Subcutaneous adipose tissue (tissue), 4 donors: Measurements from ENCODE around the gene ANKRD34A. TPM values are rescaled to one million over a fixed set of nuclear protein-coding genes. Genes with fewer than 3 reads are reported as not detected.

ENCODE experiments used
- total RNA-seq, 4 donors: library from RNA; depleted of rRNA; stranded (reverse); fragments of >200 nt; gene quantifications; one replicate each; pipeline ENCODE4 v1.1.0, GENCODE V29; 2016
- TF ChIP-seq, protein P1 (sequence below): fragments of 450-650 bp; IDR thresholded peaks from one replicate; pipeline ENCODE4 v1.5.1; 2016; ENCODE audit warnings: low read depth, mild to moderate bottlenecking, control low read depth, antibody characterized with exemption, moderate library complexity

ANKRD34A gene
- total RNA-seq, 4 donors from 2014 or later = 0.22 to 1.9 (median 0.34) TPM; not detected in 1

DNA sequence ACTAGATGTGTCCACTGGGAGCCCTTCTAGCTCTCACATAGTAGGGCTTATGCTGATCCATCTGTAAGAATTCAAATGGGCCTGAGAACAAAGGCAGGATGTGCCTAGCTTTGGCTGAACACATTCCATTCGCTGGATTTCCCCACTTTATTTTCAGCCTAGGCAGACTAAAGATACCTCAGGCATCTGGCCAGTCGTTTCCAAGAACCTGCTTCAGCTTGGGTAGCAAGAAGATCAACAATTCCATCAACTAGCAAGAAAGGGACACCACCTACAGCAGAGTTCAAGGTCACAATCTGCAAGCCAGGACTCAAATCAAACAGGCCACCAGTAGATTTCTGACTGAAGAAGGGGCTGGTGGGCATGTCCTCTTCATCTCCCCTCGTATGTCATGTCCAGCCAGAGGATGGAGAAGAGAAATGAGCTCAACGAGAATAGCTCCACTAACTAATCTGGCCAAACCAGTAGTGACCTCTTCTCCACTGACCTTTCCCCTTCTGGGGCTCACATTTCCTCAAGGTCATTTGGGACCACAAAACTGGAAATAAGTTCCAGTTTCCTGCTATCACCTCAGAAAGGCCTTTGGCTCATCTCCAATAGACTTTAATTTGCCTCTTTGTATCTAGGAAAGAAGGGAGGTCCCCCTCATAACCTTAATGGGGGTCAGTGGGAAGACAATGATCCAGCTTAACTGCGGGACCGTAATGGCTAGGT is 17.8 kb upstream of the ANKRD34A start:
- TF ChIP-seq, protein P1, sequence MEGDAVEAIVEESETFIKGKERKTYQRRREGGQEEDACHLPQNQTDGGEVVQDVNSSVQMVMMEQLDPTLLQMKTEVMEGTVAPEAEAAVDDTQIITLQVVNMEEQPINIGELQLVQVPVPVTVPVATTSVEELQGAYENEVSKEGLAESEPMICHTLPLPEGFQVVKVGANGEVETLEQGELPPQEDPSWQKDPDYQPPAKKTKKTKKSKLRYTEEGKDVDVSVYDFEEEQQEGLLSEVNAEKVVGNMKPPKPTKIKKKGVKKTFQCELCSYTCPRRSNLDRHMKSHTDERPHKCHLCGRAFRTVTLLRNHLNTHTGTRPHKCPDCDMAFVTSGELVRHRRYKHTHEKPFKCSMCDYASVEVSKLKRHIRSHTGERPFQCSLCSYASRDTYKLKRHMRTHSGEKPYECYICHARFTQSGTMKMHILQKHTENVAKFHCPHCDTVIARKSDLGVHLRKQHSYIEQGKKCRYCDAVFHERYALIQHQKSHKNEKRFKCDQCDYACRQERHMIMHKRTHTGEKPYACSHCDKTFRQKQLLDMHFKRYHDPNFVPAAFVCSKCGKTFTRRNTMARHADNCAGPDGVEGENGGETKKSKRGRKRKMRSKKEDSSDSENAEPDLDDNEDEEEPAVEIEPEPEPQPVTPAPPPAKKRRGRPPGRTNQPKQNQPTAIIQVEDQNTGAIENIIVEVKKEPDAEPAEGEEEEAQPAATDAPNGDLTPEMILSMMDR = no peak

DNA sequence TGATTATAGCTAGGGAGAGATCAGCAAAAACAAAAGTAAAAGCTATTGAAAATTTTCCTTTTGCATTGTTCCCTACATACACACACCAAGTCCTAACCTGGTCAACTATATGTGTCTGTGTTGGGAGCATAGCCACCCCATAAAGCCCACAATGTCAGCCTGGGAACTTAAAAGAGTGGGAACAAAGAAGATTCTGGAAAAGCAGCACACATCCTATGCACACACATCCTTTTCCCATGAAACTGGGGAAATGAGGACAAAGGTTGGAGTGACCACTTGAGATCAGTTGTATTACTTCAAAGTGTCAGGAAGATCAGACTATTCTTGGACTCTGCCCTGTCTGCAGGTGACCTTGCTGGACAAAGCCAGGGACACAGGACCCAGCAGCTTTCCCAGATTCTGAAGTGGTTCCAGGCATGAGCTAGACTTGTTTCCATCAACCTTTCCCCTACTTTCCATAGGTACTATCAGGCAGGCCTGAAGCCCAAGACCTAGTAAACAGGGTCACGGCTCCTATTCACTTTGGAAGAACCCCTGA is 16.2 kb upstream of the ANKRD34A start:
- TF ChIP-seq, protein P1 = no peak

DNA sequence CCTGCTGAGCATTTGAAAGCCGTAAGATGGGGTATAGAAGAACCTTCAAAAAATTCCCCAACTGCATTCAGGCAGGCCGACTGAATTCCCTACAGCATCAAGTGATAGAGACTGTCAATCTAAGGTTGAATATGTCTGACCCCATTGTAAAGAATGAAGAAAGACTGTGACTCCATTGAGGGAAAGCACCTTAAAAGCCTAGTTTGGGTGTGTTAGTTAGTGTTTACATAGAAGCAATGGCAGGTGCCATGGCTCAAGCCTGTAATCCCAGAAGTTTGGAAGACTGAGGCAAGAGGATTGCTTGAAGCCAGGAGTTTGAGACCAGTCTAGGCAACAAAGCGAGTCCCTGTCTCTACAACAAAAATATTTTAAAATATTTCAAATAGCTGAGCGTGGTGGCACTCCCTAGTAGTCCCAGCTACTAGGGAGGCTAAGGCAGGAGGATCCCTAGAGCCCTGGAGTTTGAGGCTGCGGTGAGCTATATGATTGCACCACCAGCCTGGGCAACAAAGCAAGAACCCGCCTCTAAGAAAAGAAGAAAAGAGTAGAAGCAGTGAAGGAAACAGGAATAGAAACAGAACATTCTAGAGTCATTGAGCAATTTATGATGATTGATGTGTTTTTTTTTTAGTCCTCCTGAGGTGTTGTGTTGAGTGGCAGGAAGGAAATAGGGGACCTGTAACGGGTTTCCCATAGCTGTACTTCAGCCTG is 15.5 kb upstream of the ANKRD34A start:
- TF ChIP-seq, protein P1 = no peak

DNA sequence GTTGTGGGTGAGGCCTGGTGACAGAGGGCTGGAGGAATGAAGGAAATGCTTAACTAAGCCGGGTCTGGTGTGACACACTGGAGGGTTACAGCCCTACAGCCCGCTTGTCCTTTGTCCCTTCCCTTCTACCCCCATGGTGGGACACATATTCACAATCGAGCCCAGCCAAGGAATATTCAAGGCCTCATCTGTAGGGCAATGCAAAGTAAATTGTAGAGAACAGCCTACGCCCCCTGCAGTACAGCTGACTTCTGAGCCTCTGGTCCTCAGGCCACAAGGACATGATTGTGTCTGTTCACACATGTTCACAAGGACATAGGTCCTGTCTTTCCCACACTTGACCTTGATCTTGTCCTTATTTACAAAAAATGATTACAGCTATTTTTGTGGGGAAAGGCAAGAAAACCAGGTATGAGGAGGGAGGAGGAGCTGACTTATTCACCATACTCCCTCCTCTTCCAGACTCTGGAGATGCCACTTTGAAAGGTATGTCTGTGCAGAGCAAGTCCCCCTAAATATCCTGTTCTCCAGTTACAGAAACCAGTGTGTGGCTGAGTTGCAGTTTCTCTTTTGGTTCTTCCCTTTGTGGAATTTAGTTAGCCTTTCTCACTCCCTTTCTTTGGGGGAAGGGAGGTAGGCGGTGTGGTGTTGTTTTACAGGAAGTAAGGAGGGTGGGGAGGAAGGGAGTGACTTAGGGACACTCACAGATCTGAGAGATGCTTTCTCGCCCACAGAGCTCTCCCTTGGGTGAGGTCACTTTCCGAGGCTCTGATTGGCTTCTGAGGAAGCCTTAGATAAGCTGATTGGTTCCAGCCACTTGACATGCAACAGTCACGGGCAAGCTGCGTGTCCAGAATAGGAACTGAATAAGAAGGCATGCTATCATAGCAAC is 14.7 kb upstream of the ANKRD34A start:
- TF ChIP-seq, protein P1 = no peak

DNA sequence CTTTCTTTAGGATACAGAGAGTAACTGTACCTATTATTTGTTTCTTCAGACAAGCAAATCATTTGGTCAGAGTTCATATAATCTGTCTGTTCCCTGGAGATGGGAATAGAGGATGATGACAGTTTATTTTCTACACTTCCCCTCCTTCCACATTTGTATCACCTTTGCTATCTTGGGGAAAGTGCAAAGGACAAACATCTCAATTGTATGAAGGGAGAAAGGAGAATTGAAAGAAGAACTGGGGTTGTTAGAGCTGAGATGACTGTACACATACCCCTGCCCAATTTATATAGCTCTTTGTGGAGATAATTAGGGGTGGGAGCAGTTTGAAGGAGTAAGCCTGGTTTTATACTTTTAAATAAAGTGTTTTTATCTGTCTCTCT is 14.1 kb upstream of the ANKRD34A start:
- TF ChIP-seq, protein P1 = no peak

DNA sequence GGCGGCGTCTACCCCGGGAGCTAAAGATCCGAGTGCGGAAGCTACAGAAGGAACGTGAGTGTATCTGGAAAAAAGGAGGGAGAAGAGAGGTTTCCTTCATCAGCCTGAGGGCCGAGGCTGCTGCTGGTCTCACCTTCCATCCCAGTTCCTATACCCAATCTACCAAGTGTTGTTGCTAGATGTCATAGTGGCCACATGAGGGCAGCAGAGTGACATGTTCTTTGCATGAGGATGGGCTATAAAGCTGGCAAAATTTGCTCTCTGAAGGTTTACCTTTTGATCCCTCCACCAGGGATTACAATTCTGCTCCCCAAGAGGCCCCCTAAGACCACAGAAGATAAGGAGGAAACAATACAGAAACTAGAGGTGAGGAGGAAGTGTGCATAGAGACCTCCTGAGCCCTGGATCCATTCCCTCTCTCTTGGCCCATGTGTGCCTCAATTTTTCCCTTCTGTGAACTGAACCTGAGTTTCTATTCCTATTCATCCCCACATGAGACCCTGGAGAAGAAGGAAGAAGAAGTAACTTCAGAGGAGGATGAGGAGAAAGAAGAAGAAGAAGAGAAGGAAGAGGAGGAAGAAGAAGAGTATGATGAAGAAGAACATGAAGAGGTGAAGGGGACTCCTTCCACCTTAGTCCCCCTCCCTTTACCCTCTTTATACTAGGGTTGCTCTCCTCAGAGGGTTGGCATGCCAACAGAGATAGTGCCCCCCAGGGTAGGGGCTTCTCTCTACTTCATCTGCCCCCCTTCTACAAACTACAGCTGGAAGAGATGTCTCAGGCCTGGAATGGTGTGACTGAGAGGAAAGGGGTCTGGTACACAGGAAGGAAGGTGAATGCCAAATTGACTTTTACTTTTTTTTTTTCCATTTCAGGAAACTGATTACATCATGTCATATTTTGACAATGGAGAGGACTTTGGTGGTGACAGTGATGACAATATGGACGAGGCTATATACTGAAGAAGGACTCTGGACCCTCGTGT is 13.4 kb upstream of the ANKRD34A start:
- TF ChIP-seq, protein P1 = no peak
